Stimulated activated CD4-positive, alpha-beta T cell treated with anti-CD3 and anti-CD28 coated beads, Interleukin-12 subunit alpha, Interleukin-12 subunit beta, amount 100 ng/mL, for 48 hours (primary cell): ENCODE measurements around the gene CUEDC1.

Experiments used
- DNase-seq, 3 donors: peaks; one replicate each; pipeline ENCODE4 v3.0.0-alpha.2; 2020; ENCODE audit warnings: low read depth in 2 of 3, low spot score in 1 of 3

Gene CUEDC1

GRCh38 chr17:57916925-57917858 is 38.0 kb downstream of the CUEDC1 start:
- DNase-seq = no peak

GRCh38 chr17:57915985-57916757 is 39.0 kb downstream of the CUEDC1 start:
- DNase-seq = no peak

GRCh38 chr17:57915544-57915943 is 39.7 kb downstream of the CUEDC1 start:
- no peak for DNase-seq

GRCh38 chr17:57914273-57915142 is 40.7 kb downstream of the CUEDC1 start:
- DNase-seq = no peak

- no peak for DNase-seq
These were observed 41.5 kb downstream of the CUEDC1 start for GRCh38 chr17:57913575-57914272.

- DNase-seq = no peak
These were observed 43.2 kb downstream of the CUEDC1 start for GRCh38 chr17:57911834-57912673.

- no peak for DNase-seq
These were observed 44.5 kb downstream of the CUEDC1 start for GRCh38 chr17:57910462-57911420.

- no peak for DNase-seq
These were observed 45.7 kb downstream of the CUEDC1 start for GRCh38 chr17:57909551-57909950.

GRCh38 chr17:57908278-57908677 is 46.9 kb downstream of the CUEDC1 start:
- DNase-seq = no peak

- DNase-seq = no peak
These were observed 48.3 kb downstream of the CUEDC1 start for GRCh38 chr17:57906910-57907309.

- DNase-seq = no peak
These were observed 49.2 kb downstream of the CUEDC1 start for GRCh38 chr17:57905875-57906455.

- no peak for DNase-seq
These were observed 51.3 kb downstream of the CUEDC1 start for GRCh38 chr17:57903961-57904360.

- no peak for DNase-seq
These were observed 52.1 kb downstream of the CUEDC1 start for GRCh38 chr17:57902800-57903759.

- DNase-seq = no peak
These were observed 53.0 kb downstream of the CUEDC1 start for GRCh38 chr17:57902117-57902799.

- DNase-seq = no peak
These were observed 54.0 kb downstream of the CUEDC1 start for GRCh38 chr17:57900991-57901743.

- DNase-seq = no peak
These were observed 55.4 kb downstream of the CUEDC1 start for GRCh38 chr17:57899822-57900221.
